Lung (tissue), 12 donors: ENCODE measurements around the gene SPEM1. TPM values are rescaled to one million over a fixed set of nuclear protein-coding genes. Genes with fewer than 3 reads are reported as not detected.
"Not testable (repeated sequence)": the region's sequence is repeated elsewhere in the genome, so short reads cannot be mapped to it uniquely, and the experiment has no call there.

ENCODE experiments used
- ATAC-seq: fragments of 200-7000 bp; cut with Tn5 transposase; one replicate; pipeline ENCODE4 v1.9.1; 2020; ENCODE audit warnings: moderate number of reproducible peaks; ENCODE audit not compliant: insufficient read depth, low FRiP score
- DNase-seq, 3 donors: peaks; one replicate each; pipeline ENCODE4 v3.0.0-alpha.2; 2013 to 2017
- H3K27ac ChIP-seq, 2 donors: one replicate each; pipeline ENCODE4 v1.5.1; 2013; ENCODE audit warnings: mild to moderate bottlenecking in 2 of 2, moderate library complexity in 2 of 2, control low read depth in 1 of 2, inconsistent platforms in 1 of 2, low read depth in 1 of 2, low read length in 1 of 2
- H3K27me3 ChIP-seq, 3 donors: one replicate each; pipeline ENCODE4 v1.5.1; 2013; ENCODE audit warnings: low read length in 2 of 3; ENCODE audit not compliant: control insufficient read depth in 3 of 3, insufficient read depth in 3 of 3
- H3K36me3 ChIP-seq, 4 donors: one replicate each; pipeline ENCODE4 v1.5.1; 2013; ENCODE audit warnings: low read length in 4 of 4, mild to moderate bottlenecking in 1 of 4, moderate library complexity in 1 of 4; ENCODE audit not compliant: control insufficient read depth in 4 of 4, insufficient read depth in 4 of 4
- H3K4me1 ChIP-seq, 5 donors: one replicate each; pipeline ENCODE4 v1.5.1; 2013; ENCODE audit warnings: low read length in 5 of 5, mild to moderate bottlenecking in 2 of 5, moderate library complexity in 1 of 5; ENCODE audit not compliant: control insufficient read depth in 5 of 5, insufficient read depth in 5 of 5
- H3K4me3 ChIP-seq: one replicate; pipeline ENCODE4 v1.5.1; 2013; ENCODE audit warnings: mild to moderate bottlenecking, control low read depth, moderate library complexity
- H3K9ac ChIP-seq, 2 donors: one replicate each; pipeline ENCODE4 v1.5.1; 2013; ENCODE audit warnings: low read length in 2 of 2, control low read depth in 1 of 2; ENCODE audit not compliant: insufficient read depth in 1 of 2
- H3K9me3 ChIP-seq, 4 donors: one replicate each; pipeline ENCODE4 v1.5.1; 2013; ENCODE audit warnings: low read length in 3 of 4, mild to moderate bottlenecking in 1 of 4, moderate library complexity in 1 of 4; ENCODE audit not compliant: control insufficient read depth in 4 of 4, insufficient read depth in 3 of 4
- CTCF ChIP-seq: IDR thresholded peaks from 2 replicates; pipeline ENCODE4 v1.5.1; 2012; ENCODE audit warnings: mild to moderate bottlenecking; ENCODE audit errors: control extremely low read depth, extremely low read depth
- WGBS, 2 donors: extraction: QIAGEN DNeasy Blood & Tissue Kit; methylation state at CpG; one replicate each; pipeline ENCODE4 v1.1.7; 2013; 5-methylcytosine and 5-hydroxymethylcytosine counted together
- polyA plus RNA-seq, 2 donors: library from polyadenylated mRNA; stranded (reverse); fragments of 200-250 nt; gene quantifications; one replicate each; pipeline ENCODE4 v1.2.1, GENCODE V29; 2013
- total RNA-seq, 2 donors: library from RNA; depleted of rRNA in 1 of 2; stranded (reverse); fragments of >200 nt in 1 of 2; gene quantifications; one replicate each; pipeline ENCODE4 v1.2.1, GENCODE V29; 2014 to 2021
- donor health status: control.
- donor health status: control.
- donor health status: Bipolar disorder and iron deficiency.
- donor health status: healthy.
- donor health status: DM: yes; HTN: yes; CAD: no.

Gene SPEM1
- total and polyA plus RNA-seq, 4 donors = not detected

DNA sequence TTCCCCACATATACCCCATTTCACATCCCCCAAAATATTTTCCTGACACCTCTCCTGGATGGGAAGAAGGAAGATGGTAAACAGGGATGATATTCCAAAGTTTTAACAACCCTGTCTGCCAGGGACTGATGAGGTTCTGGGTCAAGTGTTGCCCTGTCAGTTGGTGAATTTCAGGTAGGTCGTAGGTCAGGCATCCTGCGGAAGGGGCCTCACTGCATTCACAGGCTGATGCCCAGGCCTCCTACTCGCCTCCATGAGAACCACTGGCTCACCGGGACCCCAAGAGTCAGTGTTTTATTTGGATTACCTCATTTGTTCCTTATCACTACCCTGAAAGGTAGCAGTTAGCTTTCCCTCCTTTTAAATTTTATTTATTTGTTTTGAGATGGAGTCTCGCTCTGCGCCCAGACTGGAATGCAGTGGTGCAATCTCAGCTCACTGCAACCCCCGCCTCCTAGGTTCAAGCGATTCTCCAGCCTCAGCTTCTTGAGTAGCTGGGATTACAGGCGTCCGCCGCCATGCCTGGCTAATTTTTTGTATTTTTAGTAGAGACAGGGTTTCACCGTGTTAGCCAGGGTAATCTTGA, 48.8 kb downstream of the SPEM1 start:
- no peaks in the 10 kb centered on the region for H3K9me3 ChIP-seq
- H3K27ac ChIP-seq = no peak overlapping the region
- no peak overlapping the region for H3K9ac ChIP-seq
- no peaks in the 10 kb centered on the region for H3K27me3 ChIP-seq
- TF ChIP-seq CTCF = no peak
- H3K36me3 ChIP-seq = peaks cover 0 to 18% (median 6%) of the 10 kb centered on the region in 4 donors
- peaks cover 0 to 13% (median 4%) of the 10 kb centered on the region in 5 donors for H3K4me1 ChIP-seq
- ATAC-seq (no peak), DNase-seq (no peak)
- no peak overlapping the region for H3K4me3 ChIP-seq
- WGBS, 2 donors = 62 to 83% methylated on average over 12 of the region's 12 CpGs

DNA sequence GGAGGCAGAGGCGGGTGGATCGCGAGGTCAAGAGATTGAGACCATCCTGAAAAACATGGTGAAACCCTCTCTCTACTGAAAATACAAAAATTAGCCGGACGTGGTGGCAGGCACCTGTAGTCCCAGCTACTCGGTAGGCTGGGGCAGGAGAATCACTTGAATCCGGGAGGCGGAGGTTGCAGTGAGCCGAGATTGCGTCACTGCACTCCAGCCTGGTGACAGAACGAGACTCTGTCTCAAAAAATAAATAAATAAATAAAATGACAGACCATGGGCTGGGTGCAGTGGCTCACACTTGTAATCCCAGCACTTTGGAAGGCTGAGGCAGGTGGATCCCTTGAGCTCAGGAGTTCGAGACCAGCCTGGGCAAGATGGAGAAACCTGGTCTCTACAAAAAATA, 49.7 kb downstream of the SPEM1 start:
- 72 to 75% methylated on average over 12 of the region's 12 CpGs for WGBS, 2 donors
- DNase-seq = not testable (repeated sequence)

GRCh38 chr17:7470457-7470973, 50.4 kb downstream of the SPEM1 start:
- not testable (repeated sequence) for DNase-seq, H3K9ac ChIP-seq, ATAC-seq, H3K9me3 ChIP-seq, H3K27me3 ChIP-seq, H3K27ac ChIP-seq, H3K4me3 ChIP-seq
- 81 to 89% methylated on average over 8 of the region's 8 CpGs for WGBS, 2 donors
- Histone ChIP-seq H3K36me3 (peaks cover 3 to 14% (median 4%) of the 10 kb centered on the region in 4 donors), H3K4me1 (peaks cover 0 to 17% (median 4%) of the 10 kb centered on the region in 5 donors)

More for the DNA sequence above, 49.7 kb downstream of the SPEM1 start:
- ATAC-seq, H3K9ac ChIP-seq, H3K27me3 ChIP-seq, H3K9me3 ChIP-seq, H3K27ac ChIP-seq, H3K4me3 ChIP-seq: not testable (repeated sequence)
- Histone ChIP-seq H3K4me1 (peaks cover 0 to 16% (median 4%) of the 10 kb centered on the region in 5 donors), H3K36me3 (peaks cover 3 to 17% (median 6%) of the 10 kb centered on the region in 4 donors)

Other genes starting within 250 kb of the SPEM1 start
Only the 30 nearest of the 39 such genes appear.
- 100 to 1,000 TPM; 315 to 496 TPM for gene GABARAP, start 177.9 kb upstream of the SPEM1 start, total RNA-seq
- gene GABARAP, start 177.9 kb upstream of the SPEM1 start, polyA plus RNA-seq = 1,000 to 10,000 TPM in 1 of 2 donors, 100 to 1,000 TPM in 1; 874 to 1,149 TPM
- 100 to 1,000 TPM in 1 of 2 donors, 10 to 100 TPM in 1; 76.0 to 126 TPM for gene CTDNEP1, start 168.6 kb upstream of the SPEM1 start, total RNA-seq
- gene CTDNEP1, start 168.6 kb upstream of the SPEM1 start, polyA plus RNA-seq = 100 to 1,000 TPM in 1 of 2 donors, 10 to 100 TPM in 1; 72.5 to 105 TPM
- gene ELP5, start 168.1 kb upstream of the SPEM1 start, total RNA-seq = 10 to 100 TPM; 19.8 to 39.3 TPM
- gene ELP5, start 168.1 kb upstream of the SPEM1 start, polyA plus RNA-seq = 10 to 100 TPM; 34.0 to 63.2 TPM
- 100 to 1,000 TPM; 117 to 171 TPM for gene CLDN7, start 157.8 kb upstream of the SPEM1 start, total RNA-seq
- 100 to 1,000 TPM; 119 to 199 TPM for gene CLDN7, start 157.8 kb upstream of the SPEM1 start, polyA plus RNA-seq
- 1 to 10 TPM; 1.2 to 2.0 TPM for gene SLC2A4, start 138.6 kb upstream of the SPEM1 start, total RNA-seq
- gene SLC2A4, start 138.6 kb upstream of the SPEM1 start, polyA plus RNA-seq = 1 to 10 TPM; 1.1 to 1.3 TPM
- under 1 TPM; 0.28 to 0.57 TPM for gene YBX2, start 125.7 kb upstream of the SPEM1 start, total RNA-seq
- under 1 TPM; 0.03 to 0.53 TPM for gene YBX2, start 125.7 kb upstream of the SPEM1 start, polyA plus RNA-seq
- 100 to 1,000 TPM; 104 to 516 TPM for gene EIF5A, start 112.7 kb upstream of the SPEM1 start, total RNA-seq
- gene EIF5A, start 112.7 kb upstream of the SPEM1 start, polyA plus RNA-seq = 100 to 1,000 TPM; 596 to 607 TPM
- 10 to 100 TPM; 23.8 to 57.0 TPM for gene GPS2, start 105.0 kb upstream of the SPEM1 start, total RNA-seq
- gene GPS2, start 105.0 kb upstream of the SPEM1 start, polyA plus RNA-seq = 10 to 100 TPM; 68.6 to 71.6 TPM
- gene NEURL4, start 91.0 kb upstream of the SPEM1 start, total RNA-seq = 10 to 100 TPM; 21.7 to 33.9 TPM
- 10 to 100 TPM; 17.3 to 27.0 TPM for gene NEURL4, start 91.0 kb upstream of the SPEM1 start, polyA plus RNA-seq
- 10 to 100 TPM in 1 of 2 donors, 1 to 10 TPM in 1; 9.2 to 27.0 TPM for gene ACAP1, start 83.8 kb upstream of the SPEM1 start, total RNA-seq
- 10 to 100 TPM; 17.2 to 39.4 TPM for gene ACAP1, start 83.8 kb upstream of the SPEM1 start, polyA plus RNA-seq
- 10 to 100 TPM in 1 of 2 donors, 1 to 10 TPM in 1; 5.9 to 14.9 TPM for gene KCTD11, start 68.2 kb upstream of the SPEM1 start, total RNA-seq
- gene KCTD11, start 68.2 kb upstream of the SPEM1 start, polyA plus RNA-seq = 10 to 100 TPM; 11.1 to 14.1 TPM
- gene TMEM95, start 65.2 kb upstream of the SPEM1 start, total RNA-seq = not detected
- gene TMEM95, start 65.2 kb upstream of the SPEM1 start, polyA plus RNA-seq = not detected
- 1 to 10 TPM; 5.4 to 8.2 TPM for gene TNK1, start 39.2 kb upstream of the SPEM1 start, total RNA-seq
- 1 to 10 TPM; 3.7 to 6.0 TPM for gene TNK1, start 39.2 kb upstream of the SPEM1 start, polyA plus RNA-seq
- 10 to 100 TPM; 32.4 to 43.0 TPM for gene PLSCR3, start 25.8 kb upstream of the SPEM1 start, total RNA-seq
- 10 to 100 TPM; 19.2 to 36.0 TPM for gene PLSCR3, start 25.8 kb upstream of the SPEM1 start, polyA plus RNA-seq
- gene TMEM256, start 16.2 kb upstream of the SPEM1 start, total RNA-seq = 10 to 100 TPM; 70.2 to 78.7 TPM
- 100 to 1,000 TPM in 1 of 2 donors, 10 to 100 TPM in 1; 71.6 to 247 TPM for gene TMEM256, start 16.2 kb upstream of the SPEM1 start, polyA plus RNA-seq
- 10 to 100 TPM; 11.2 to 15.2 TPM for gene NLGN2, start 12.5 kb upstream of the SPEM1 start, total RNA-seq
- 1 to 10 TPM; 5.0 to 5.1 TPM for gene NLGN2, start 12.5 kb upstream of the SPEM1 start, polyA plus RNA-seq
- not detected for gene SPEM2, start 5.3 kb downstream of the SPEM1 start, total RNA-seq
- not detected for gene SPEM2, start 5.3 kb downstream of the SPEM1 start, polyA plus RNA-seq
- gene SPEM3, start 8.5 kb downstream of the SPEM1 start, total RNA-seq = not detected
- not detected for gene SPEM3, start 8.5 kb downstream of the SPEM1 start, polyA plus RNA-seq
- 1 to 10 TPM; 4.8 to 9.0 TPM for gene TMEM102, start 15.1 kb downstream of the SPEM1 start, total RNA-seq
- gene TMEM102, start 15.1 kb downstream of the SPEM1 start, polyA plus RNA-seq = 1 to 10 TPM; 5.5 to 8.4 TPM
- 1 to 10 TPM in 1 of 2 donors, under 1 TPM in 1; 0.52 to 3.5 TPM for gene FGF11, start 19.2 kb downstream of the SPEM1 start, total RNA-seq
- under 1 TPM; 0.47 to 0.79 TPM for gene FGF11, start 19.2 kb downstream of the SPEM1 start, polyA plus RNA-seq
- 10 to 100 TPM; 10.5 to 10.7 TPM for gene CHRNB1, start 24.7 kb downstream of the SPEM1 start, total RNA-seq
- gene CHRNB1, start 24.7 kb downstream of the SPEM1 start, polyA plus RNA-seq = 10 to 100 TPM in 1 of 2 donors, 1 to 10 TPM in 1; 7.0 to 11.9 TPM
- 10 to 100 TPM; 40.4 to 56.4 TPM for gene ZBTB4, start 59.3 kb downstream of the SPEM1 start, total RNA-seq
- 10 to 100 TPM; 20.1 to 26.5 TPM for gene ZBTB4, start 59.3 kb downstream of the SPEM1 start, polyA plus RNA-seq
- gene SLC35G6, start 61.1 kb downstream of the SPEM1 start, total RNA-seq = not detected
- gene SLC35G6, start 61.1 kb downstream of the SPEM1 start, polyA plus RNA-seq = not detected
- gene POLR2A, start 64.0 kb downstream of the SPEM1 start, total RNA-seq = 100 to 1,000 TPM; 113 to 129 TPM
- 10 to 100 TPM; 37.8 to 40.9 TPM for gene POLR2A, start 64.0 kb downstream of the SPEM1 start, polyA plus RNA-seq
- 10 to 100 TPM; 15.1 to 46.5 TPM for gene TNFSF12, start 128.7 kb downstream of the SPEM1 start, total RNA-seq
- gene TNFSF12, start 128.7 kb downstream of the SPEM1 start, polyA plus RNA-seq = 10 to 100 TPM; 35.4 to 72.2 TPM
- gene TNFSF13, start 138.4 kb downstream of the SPEM1 start, total RNA-seq = 100 to 1,000 TPM in 1 of 2 donors, 10 to 100 TPM in 1; 48.7 to 140 TPM
- gene TNFSF13, start 138.4 kb downstream of the SPEM1 start, polyA plus RNA-seq = 100 to 1,000 TPM in 1 of 2 donors, 10 to 100 TPM in 1; 86.0 to 101 TPM
- 10 to 100 TPM; 34.0 to 48.3 TPM for gene SENP3, start 141.6 kb downstream of the SPEM1 start, total RNA-seq
- 10 to 100 TPM; 48.9 to 54.4 TPM for gene SENP3, start 141.6 kb downstream of the SPEM1 start, polyA plus RNA-seq
- 100 to 1,000 TPM in 1 of 2 donors, 10 to 100 TPM in 1; 33.3 to 358 TPM for gene CD68, start 159.3 kb downstream of the SPEM1 start, total RNA-seq
- 100 to 1,000 TPM; 431 to 595 TPM for gene CD68, start 159.3 kb downstream of the SPEM1 start, polyA plus RNA-seq
- 10 to 100 TPM; 42.3 to 71.5 TPM for gene MPDU1, start 163.5 kb downstream of the SPEM1 start, total RNA-seq
- 10 to 100 TPM; 98.1 to 99.5 TPM for gene MPDU1, start 163.5 kb downstream of the SPEM1 start, polyA plus RNA-seq
- gene SOX15, start 169.8 kb downstream of the SPEM1 start, total RNA-seq = under 1 TPM in 1 of 2 donors, not detected in 1; 0.86 TPM
- 1 to 10 TPM in 1 of 2 donors, under 1 TPM in 1; 0.68 to 1.1 TPM for gene SOX15, start 169.8 kb downstream of the SPEM1 start, polyA plus RNA-seq